Fibroblast of lung (primary cell): ENCODE data around the gene AFP. TPM values are rescaled to one million over a fixed set of nuclear protein-coding genes. Genes with fewer than 3 reads are reported as not detected.

ENCODE experiments used
- DNase-seq, 2 donors: peaks; one replicate each; pipeline versions ENCODE4 v3.0.0 to v3.0.0-alpha.2; 2010; ENCODE audit warnings: low read depth in 2 of 2
- H2AFZ ChIP-seq: 2 replicates; pipeline ENCODE4 v1.5.1; 2012; ENCODE audit warnings: low read length, control low read depth, inconsistent platforms
- H3K27ac ChIP-seq: 2 replicates; pipeline ENCODE4 v1.5.1; 2011; ENCODE audit warnings: low read length, control low read depth; ENCODE audit not compliant: insufficient read depth
- H3K27me3 ChIP-seq: 2 replicates; pipeline ENCODE4 v1.5.1; 2011; ENCODE audit warnings: mild to moderate bottlenecking, low read length; ENCODE audit not compliant: control insufficient read depth, insufficient read depth
- H3K36me3 ChIP-seq: 2 replicates; pipeline ENCODE4 v1.5.1; 2011; ENCODE audit warnings: low read length; ENCODE audit not compliant: control insufficient read depth, insufficient read depth
- H3K4me1 ChIP-seq: 2 replicates; pipeline ENCODE4 v1.5.1; 2011; ENCODE audit warnings: low read length; ENCODE audit not compliant: control insufficient read depth, insufficient read depth; ENCODE audit errors: extremely low read depth
- H3K4me2 ChIP-seq: 2 replicates; pipeline ENCODE4 v1.5.1; 2011; ENCODE audit warnings: low read length, control low read depth; ENCODE audit not compliant: insufficient read depth; ENCODE audit errors: extremely low read depth
- H3K4me3 ChIP-seq, 4 experiments: fragments of 200-600 bp in 1 of 4; sonication (generic) in 1 of 4; replicated peaks in 1 of 4; 2 replicates each; pipeline ENCODE4 v1.5.1; 2011 to 2016; ENCODE audit warnings: low read length in 4 of 4, low read depth in 3 of 4, mild to moderate bottlenecking in 3 of 4, control low read depth in 2 of 4, inconsistent platforms in 1 of 4, mixed read lengths in 1 of 4; ENCODE audit not compliant: insufficient read depth in 1 of 4; ENCODE audit errors: control extremely low read depth in 1 of 4
- H3K79me2 ChIP-seq: 2 replicates; pipeline ENCODE4 v1.5.1; 2012; ENCODE audit warnings: mild to moderate bottlenecking, low read length, inconsistent platforms; ENCODE audit not compliant: control insufficient read depth, insufficient read depth
- H3K9ac ChIP-seq: 2 replicates; pipeline ENCODE4 v1.5.1; 2011; ENCODE audit warnings: mild to moderate bottlenecking, low read length, control low read depth; ENCODE audit not compliant: insufficient read depth
- H3K9me3 ChIP-seq: 2 replicates; pipeline ENCODE4 v1.5.1; 2012; ENCODE audit warnings: low read depth, low read length; ENCODE audit not compliant: control insufficient read depth, insufficient read depth
- H4K20me1 ChIP-seq: 2 replicates; pipeline ENCODE4 v1.5.1; 2011; ENCODE audit warnings: low read length; ENCODE audit not compliant: control insufficient read depth, insufficient read depth; ENCODE audit errors: extremely low read depth
- CTCF ChIP-seq, 2 donors: IDR thresholded peaks in 1 of 2; conservative IDR thresholded peaks in 1 of 2; 1 replicate in 1 of 2; 2 replicates in 1 of 2; pipeline ENCODE4 v1.5.1; 2011 to 2012; ENCODE audit warnings: low read length in 2 of 2, control low read depth in 1 of 2, inconsistent platforms in 1 of 2, low read depth in 1 of 2, mild to moderate bottlenecking in 1 of 2
- EZH2 ChIP-seq: IDR thresholded peaks from 2 replicates; pipeline ENCODE4 v1.5.1; 2012; ENCODE audit warnings: low read length, control low read depth, mild to moderate bottlenecking; ENCODE audit errors: missing control alignments
- polyA plus RNA-seq, 2 donors: library from polyadenylated mRNA; depleted of rRNA in 1 of 2; stranded (reverse) in 1 of 2; unstranded in 1 of 2; fragments of >200 nt; gene quantifications; 2 replicates each; pipeline ENCODE4 v1.2.1, GENCODE V29; 2011 to 2012; ENCODE audit warnings: missing spikeins in 1 of 2
- total RNA-seq: library from RNA; depleted of rRNA; stranded (reverse); fragments of >200 nt; gene quantifications from 2 replicates; pipeline ENCODE4 v1.2.1, GENCODE V29; 2014

The AFP gene
- total and polyA plus RNA-seq, 2 donors (not counting 1 experiment from before 2014, with no cell fraction given) = 0.35 to 0.83 TPM

GRCh38 chr4:73468170-73468569 is 32.1 kb downstream of the AFP start:
- Histone ChIP-seq H3K4me3 (no peak overlapping the region), H3K27me3 (no peaks in the 10 kb centered on the region), H3K9ac (no peak overlapping the region), H3K79me2 (no peaks in the 10 kb centered on the region), H2AFZ (no peak overlapping the region), H3K4me2 (no peak overlapping the region), H3K4me1 (no peaks in the 10 kb centered on the region), H4K20me1 (no peaks in the 10 kb centered on the region), H3K9me3 (no peaks in the 10 kb centered on the region), H3K36me3 (no peaks in the 10 kb centered on the region), H3K27ac (no peak overlapping the region)
- DNase-seq = no peak
- no peak for TF ChIP-seq CTCF (conservative IDR thresholded peaks at IDR 0.05 in 1 of 2, IDR thresholded peaks at IDR 0.05 in 1 of 2; ENCODE audit: low read depth in 1 of 2, low read length in 2 of 2)
- no peak for TF ChIP-seq EZH2

GRCh38 chr4:73470728-73471127 is 34.7 kb downstream of the AFP start:
- Histone ChIP-seq H3K27ac (no peak overlapping the region), H3K27me3 (no peaks in the 10 kb centered on the region), H2AFZ (no peak overlapping the region), H3K9ac (no peak overlapping the region), H3K4me3 (no peak overlapping the region), H3K4me1 (no peaks in the 10 kb centered on the region), H3K79me2 (no peaks in the 10 kb centered on the region), H3K9me3 (no peaks in the 10 kb centered on the region), H3K4me2 (no peak overlapping the region), H3K36me3 (no peaks in the 10 kb centered on the region), H4K20me1 (no peaks in the 10 kb centered on the region)
- no peak for DNase-seq
- no peak for TF ChIP-seq CTCF (conservative IDR thresholded peaks at IDR 0.05 in 1 of 2, IDR thresholded peaks at IDR 0.05 in 1 of 2; ENCODE audit: low read depth in 1 of 2, low read length in 2 of 2)
- no peak for TF ChIP-seq EZH2

GRCh38 chr4:73477176-73477575 is 41.2 kb downstream of the AFP start:
- DNase-seq = no peak
- no peaks in the 10 kb centered on the region for H4K20me1 ChIP-seq
- no peak overlapping the region for H3K4me3 ChIP-seq
- no peaks in the 10 kb centered on the region for H3K36me3 ChIP-seq
- H3K9me3 ChIP-seq = no peaks in the 10 kb centered on the region
- H3K79me2 ChIP-seq = no peaks in the 10 kb centered on the region
- no peaks in the 10 kb centered on the region for H3K4me1 ChIP-seq
- no peak for TF ChIP-seq CTCF (conservative IDR thresholded peaks at IDR 0.05 in 1 of 2, IDR thresholded peaks at IDR 0.05 in 1 of 2; ENCODE audit: low read depth in 1 of 2, low read length in 2 of 2)
- no peak for TF ChIP-seq EZH2
- no peak overlapping the region for H3K4me2 ChIP-seq
- peaks cover 3% of the 10 kb centered on the region for H3K27me3 ChIP-seq
- no peak overlapping the region for H3K9ac ChIP-seq
- H3K27ac ChIP-seq = no peak overlapping the region
- H2AFZ ChIP-seq = no peak overlapping the region
